ENCODE results near the gene EGFL8. TPM values are rescaled to one million over a fixed set of nuclear protein-coding genes. Genes with fewer than 3 reads are reported as not detected.

Gene EGFL8
- total and polyA plus RNA-seq, 9 of the 15 experiments (the other 6 are each of a cell fraction or from before 2014, with no cell fraction given) = 2.2 to 47.4 (median 14.2) TPM

DNA sequence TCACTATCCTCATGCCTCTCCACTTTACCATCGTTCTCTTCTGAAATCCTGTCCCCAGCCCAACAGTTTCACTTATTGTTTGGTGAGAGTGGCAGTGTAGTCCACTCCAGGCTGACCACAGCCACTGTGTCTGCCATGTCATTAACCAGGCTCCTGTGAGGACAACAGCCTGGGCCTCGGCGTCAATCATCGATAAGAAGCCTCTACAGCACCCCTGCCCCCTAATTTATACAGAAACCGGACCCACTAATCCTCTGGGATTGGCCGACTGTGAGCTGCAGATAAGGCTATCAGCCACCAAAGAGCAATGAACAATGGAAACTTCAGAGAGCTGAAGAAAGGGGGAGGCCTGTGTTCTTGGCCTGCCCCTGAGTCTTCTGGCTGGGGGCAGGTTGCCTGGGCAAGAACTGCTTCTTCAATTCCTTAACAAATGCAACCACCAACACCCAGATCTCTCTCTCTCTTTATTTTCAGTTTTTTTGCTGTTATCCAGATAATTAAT lies 3.4 kb downstream of the EGFL8 start (continued):
- no peak for TF ChIP-seq ZSCAN32 (CRISPR knock-in tag; IDR thresholded peaks at IDR 0.05)
- TF ChIP-seq JUNB (CRISPR knock-in tag; conservative IDR thresholded peaks at IDR 0.05) = no peak
- TF ChIP-seq, protein P1, sequence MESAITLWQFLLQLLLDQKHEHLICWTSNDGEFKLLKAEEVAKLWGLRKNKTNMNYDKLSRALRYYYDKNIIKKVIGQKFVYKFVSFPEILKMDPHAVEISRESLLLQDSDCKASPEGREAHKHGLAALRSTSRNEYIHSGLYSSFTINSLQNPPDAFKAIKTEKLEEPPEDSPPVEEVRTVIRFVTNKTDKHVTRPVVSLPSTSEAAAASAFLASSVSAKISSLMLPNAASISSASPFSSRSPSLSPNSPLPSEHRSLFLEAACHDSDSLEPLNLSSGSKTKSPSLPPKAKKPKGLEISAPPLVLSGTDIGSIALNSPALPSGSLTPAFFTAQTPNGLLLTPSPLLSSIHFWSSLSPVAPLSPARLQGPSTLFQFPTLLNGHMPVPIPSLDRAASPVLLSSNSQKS (CRISPR knock-in tag; IDR thresholded peaks at IDR 0.05) = no peak
- no peak for TF ChIP-seq ZNF133 (CRISPR knock-in tag; IDR thresholded peaks at IDR 0.05)
- no peak for TF ChIP-seq ZNF263 (CRISPR knock-in tag; IDR thresholded peaks at IDR 0.05; ENCODE audit: borderline replicate concordance)
- TF ChIP-seq TEAD2 (tag; IDR thresholded peaks at IDR 0.05) = no peak
- TF ChIP-seq SRF (CRISPR knock-in tag; IDR thresholded peaks at IDR 0.05) = 0 out of 4 replicates have a peak, but pooled peaks of 1 of the 2 experiments have one; percentile 14
- TF ChIP-seq BDP1 (IDR thresholded peaks at IDR 0.05; ENCODE audit: insufficient read depth, insufficient read length) = no peak
- TF ChIP-seq, protein P2, sequence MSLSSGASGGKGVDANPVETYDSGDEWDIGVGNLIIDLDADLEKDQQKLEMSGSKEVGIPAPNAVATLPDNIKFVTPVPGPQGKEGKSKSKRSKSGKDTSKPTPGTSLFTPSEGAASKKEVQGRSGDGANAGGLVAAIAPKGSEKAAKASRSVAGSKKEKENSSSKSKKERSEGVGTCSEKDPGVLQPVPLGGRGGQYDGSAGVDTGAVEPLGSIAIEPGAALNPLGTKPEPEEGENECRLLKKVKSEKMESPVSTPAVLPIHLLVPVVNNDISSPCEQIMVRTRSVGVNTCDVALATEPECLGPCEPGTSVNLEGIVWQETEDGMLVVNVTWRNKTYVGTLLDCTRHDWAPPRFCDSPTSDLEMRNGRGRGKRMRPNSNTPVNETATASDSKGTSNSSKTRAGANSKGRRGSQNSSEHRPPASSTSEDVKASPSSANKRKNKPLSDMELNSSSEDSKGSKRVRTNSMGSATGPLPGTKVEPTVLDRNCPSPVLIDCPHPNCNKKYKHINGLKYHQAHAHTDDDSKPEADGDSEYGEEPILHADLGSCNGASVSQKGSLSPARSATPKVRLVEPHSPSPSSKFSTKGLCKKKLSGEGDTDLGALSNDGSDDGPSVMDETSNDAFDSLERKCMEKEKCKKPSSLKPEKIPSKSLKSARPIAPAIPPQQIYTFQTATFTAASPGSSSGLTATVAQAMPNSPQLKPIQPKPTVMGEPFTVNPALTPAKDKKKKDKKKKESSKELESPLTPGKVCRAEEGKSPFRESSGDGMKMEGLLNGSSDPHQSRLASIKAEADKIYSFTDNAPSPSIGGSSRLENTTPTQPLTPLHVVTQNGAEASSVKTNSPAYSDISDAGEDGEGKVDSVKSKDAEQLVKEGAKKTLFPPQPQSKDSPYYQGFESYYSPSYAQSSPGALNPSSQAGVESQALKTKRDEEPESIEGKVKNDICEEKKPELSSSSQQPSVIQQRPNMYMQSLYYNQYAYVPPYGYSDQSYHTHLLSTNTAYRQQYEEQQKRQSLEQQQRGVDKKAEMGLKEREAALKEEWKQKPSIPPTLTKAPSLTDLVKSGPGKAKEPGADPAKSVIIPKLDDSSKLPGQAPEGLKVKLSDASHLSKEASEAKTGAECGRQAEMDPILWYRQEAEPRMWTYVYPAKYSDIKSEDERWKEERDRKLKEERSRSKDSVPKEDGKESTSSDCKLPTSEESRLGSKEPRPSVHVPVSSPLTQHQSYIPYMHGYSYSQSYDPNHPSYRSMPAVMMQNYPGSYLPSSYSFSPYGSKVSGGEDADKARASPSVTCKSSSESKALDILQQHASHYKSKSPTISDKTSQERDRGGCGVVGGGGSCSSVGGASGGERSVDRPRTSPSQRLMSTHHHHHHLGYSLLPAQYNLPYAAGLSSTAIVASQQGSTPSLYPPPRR (CRISPR knock-in tag; IDR thresholded peaks at IDR 0.05; ENCODE audit: borderline replicate concordance) = no peak
- TF ChIP-seq ETV5 (CRISPR knock-in tag; IDR thresholded peaks at IDR 0.05; ENCODE audit: low read depth) = peak; percentile 26; the same call in 1 of the 2 replicates
- TF ChIP-seq NFXL1 (CRISPR knock-in tag; IDR thresholded peaks at IDR 0.05) = 0 out of 2 replicates have a peak, but pooled peaks have one; percentile 56
- no peak for TF ChIP-seq ZC3H11A (IDR thresholded peaks at IDR 0.05; ENCODE audit: low read depth, low read length)
- TF ChIP-seq ZNF717 (CRISPR knock-in tag; IDR thresholded peaks at IDR 0.05) = no peak
- TF ChIP-seq, protein P3, sequence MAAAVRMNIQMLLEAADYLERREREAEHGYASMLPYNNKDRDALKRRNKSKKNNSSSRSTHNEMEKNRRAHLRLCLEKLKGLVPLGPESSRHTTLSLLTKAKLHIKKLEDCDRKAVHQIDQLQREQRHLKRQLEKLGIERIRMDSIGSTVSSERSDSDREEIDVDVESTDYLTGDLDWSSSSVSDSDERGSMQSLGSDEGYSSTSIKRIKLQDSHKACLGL (CRISPR knock-in tag; IDR thresholded peaks at IDR 0.05; ENCODE audit: borderline replicate concordance, poor library complexity, severe bottlenecking) = no peak
- TF ChIP-seq MTA1 (IDR thresholded peaks at IDR 0.05; ENCODE audit: borderline replicate concordance) = peak; percentile 87
- TF ChIP-seq E2F4 (CRISPR knock-in tag; IDR thresholded peaks at IDR 0.05; ENCODE audit: low read depth) = no peak
- peak; percentile 57 for TF ChIP-seq FOSL1 (tag; conservative IDR thresholded peaks at IDR 0.05)
- TF ChIP-seq, protein P4, sequence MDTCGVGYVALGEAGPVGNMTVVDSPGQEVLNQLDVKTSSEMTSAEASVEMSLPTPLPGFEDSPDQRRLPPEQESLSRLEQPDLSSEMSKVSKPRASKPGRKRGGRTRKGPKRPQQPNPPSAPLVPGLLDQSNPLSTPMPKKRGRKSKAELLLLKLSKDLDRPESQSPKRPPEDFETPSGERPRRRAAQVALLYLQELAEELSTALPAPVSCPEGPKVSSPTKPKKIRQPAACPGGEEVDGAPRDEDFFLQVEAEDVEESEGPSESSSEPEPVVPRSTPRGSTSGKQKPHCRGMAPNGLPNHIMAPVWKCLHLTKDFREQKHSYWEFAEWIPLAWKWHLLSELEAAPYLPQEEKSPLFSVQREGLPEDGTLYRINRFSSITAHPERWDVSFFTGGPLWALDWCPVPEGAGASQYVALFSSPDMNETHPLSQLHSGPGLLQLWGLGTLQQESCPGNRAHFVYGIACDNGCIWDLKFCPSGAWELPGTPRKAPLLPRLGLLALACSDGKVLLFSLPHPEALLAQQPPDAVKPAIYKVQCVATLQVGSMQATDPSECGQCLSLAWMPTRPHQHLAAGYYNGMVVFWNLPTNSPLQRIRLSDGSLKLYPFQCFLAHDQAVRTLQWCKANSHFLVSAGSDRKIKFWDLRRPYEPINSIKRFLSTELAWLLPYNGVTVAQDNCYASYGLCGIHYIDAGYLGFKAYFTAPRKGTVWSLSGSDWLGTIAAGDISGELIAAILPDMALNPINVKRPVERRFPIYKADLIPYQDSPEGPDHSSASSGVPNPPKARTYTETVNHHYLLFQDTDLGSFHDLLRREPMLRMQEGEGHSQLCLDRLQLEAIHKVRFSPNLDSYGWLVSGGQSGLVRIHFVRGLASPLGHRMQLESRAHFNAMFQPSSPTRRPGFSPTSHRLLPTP (IDR thresholded peaks at IDR 0.05; ENCODE audit: borderline replicate concordance, extremely low read depth, insufficient read length) = no peak

Data from K562 (cell line).